Left renal cortex interstitium (tissue), 4 donors: ENCODE results near the gene RUBCN. TPM values are rescaled to one million over a fixed set of nuclear protein-coding genes. Genes with fewer than 3 reads are reported as not detected.
"Not testable (repeated sequence)": the region's sequence is repeated elsewhere in the genome, so short reads cannot be mapped to it uniquely, and the experiment has no call there.

Experiments
- DNase-seq, 4 donors: peaks; one replicate each; pipeline ENCODE4 v3.0.0-alpha.2; 2013; ENCODE audit warnings: low read depth in 4 of 4, low spot score in 2 of 4, missing footprints in 1 of 4
- polyA plus RNA-seq, 4 donors: library from polyadenylated mRNA; unstranded; fragments of 120-200 nt; gene quantifications; one replicate each; pipeline ENCODE4 v1.2.1, GENCODE V29; 2013; ENCODE audit not compliant: insufficient read length in 4 of 4

RUBCN gene
- polyA plus RNA-seq, 4 donors: 8.4 to 17.6 (median 14.0) TPM

- no peak for DNase-seq
Observed at GRCh38 chr3:197687570-197687969, 49.1 kb downstream of the RUBCN start.

GRCh38 chr3:197686899-197687298 lies 49.8 kb downstream of the RUBCN start:
- no peak for DNase-seq

- DNase-seq: no peak
Observed at GRCh38 chr3:197685546-197685945, 51.2 kb downstream of the RUBCN start.

- DNase-seq: no peak
Observed at GRCh38 chr3:197683191-197683590, 53.5 kb downstream of the RUBCN start.

GRCh38 chr3:197682713-197683112 lies 54.0 kb downstream of the RUBCN start:
- no peak for DNase-seq

DNA sequence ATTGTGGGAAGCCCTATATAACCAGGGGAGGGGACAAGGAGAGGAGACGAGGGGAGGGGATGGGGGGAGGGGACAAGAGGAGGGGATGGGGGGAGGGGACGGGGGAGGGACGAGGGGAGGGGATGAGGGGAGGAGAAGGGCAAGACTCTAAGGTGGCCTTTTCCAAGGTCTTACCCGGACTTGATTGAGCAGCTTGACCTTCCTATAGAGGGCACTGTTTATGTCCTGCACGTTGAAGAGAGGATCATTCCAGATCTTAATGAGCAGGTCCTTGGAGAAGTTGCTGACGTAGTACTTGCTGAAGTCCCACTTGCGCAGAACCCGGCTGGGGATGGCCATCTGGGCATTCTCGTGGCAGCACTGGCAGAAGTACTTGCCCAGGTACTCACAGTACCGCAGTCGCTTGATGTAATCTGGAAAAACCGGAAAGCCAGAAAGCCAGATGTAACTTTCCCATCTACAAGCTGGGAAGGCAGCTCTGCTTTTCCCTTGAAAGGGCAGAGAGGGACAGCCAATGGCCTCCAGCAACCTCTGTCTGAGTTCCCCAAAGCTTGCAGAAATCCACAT lies 55.7 kb downstream of the RUBCN start:
- DNase-seq: no peak

DNA sequence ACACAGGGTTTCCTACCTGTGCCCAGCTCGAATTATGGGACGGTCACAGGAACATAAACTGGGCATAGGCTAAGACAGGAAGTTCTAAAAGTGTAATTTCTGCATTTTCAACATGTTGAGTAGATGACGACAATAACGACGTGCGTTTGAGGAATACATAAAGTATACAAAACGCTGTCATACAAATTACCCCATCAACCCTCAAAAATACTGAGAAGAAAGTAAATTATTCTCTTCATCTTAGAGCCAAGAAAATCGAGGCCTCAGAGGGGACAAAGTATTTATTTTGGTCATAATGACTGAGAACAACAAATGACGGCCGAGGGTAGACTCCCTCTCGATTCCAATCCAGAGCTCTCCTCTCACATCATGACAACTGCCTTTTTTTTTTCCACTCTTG lies 60.8 kb downstream of the RUBCN start:
- DNase-seq: no peak

DNA sequence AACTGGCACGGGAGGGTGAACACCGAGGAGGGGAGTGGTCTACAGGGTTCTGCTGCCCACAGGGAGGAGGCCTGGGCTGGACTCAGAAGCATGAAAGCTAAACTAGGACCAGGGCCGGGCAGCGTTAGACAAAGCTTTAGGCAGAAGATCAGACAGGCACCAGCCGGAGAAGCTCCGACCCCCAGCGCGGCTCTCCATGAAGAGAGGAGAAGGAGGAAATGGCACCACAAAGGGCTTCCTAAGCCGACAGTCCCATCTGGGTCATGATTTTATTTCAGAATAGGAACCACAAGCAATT lies 61.2 kb downstream of the RUBCN start:
- no peak for DNase-seq

DNA sequence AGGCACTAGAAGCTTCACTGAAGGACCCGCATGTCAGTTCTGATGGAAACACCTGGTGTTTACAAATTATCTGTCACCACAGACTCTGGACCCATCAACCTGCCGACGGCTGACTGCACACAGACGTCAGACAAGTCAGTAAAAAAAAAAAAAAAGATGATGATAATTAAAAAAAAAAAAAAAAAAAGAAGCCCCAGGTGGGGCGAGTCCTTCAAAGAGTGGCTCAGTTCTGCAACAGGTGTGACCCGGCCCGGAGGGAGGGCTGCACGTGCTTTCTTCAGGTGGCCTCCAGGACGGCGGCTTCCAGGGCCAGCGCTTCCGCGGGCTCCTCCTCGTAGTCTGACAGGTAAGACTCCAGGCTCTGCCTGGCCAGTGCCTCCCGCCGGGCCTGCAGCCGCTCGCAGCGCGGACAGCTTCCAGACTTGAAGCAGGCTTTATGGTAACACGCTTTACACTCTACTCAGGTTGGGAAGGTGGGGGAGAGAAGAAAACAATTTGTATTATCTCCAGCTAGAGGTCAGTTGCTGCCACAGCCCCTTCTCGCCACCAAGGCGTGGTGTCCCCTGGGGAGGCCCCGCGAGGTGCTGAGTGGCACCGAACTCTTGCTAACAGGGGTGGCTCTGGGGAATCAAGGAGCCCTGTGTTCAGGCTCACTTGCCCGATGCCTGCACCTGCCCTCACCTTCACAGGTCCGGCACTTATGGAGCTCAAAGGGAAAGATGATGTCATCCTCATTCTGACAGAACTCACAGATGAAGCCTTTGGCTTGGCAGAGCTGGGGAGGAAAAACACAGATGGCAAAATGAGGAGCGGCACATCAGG lies 61.8 kb downstream of the RUBCN start:
- no peak for DNase-seq

GRCh38 chr3:197673170-197673569 lies 63.5 kb downstream of the RUBCN start:
- DNase-seq: no peak

- DNase-seq: no peak
Observed at GRCh38 chr3:197670361-197670760, 66.3 kb downstream of the RUBCN start.

DNA sequence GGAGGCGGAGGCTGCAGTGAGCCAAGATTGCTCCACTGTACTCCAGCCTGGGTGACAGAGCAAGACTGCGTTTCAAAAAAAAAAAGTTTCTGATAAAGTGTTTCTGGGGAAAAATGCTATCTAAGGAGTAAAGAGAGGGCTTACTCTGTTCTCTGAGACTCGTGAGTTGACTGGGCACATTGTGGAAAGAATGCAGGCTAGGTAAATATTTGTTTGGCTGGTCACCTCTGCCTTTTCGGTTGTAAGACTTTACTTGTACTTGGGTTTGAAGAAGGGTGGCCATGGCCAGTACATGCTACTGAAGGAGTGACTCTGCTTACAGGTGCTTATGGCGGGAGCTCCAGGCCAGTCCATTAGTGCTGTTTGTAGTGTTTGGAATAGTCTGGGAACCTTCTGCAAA lies 68.7 kb downstream of the RUBCN start:
- no peak for DNase-seq

- DNase-seq: not testable (repeated sequence)
Observed at GRCh38 chr3:197667293-197667692, 69.4 kb downstream of the RUBCN start.

DNA sequence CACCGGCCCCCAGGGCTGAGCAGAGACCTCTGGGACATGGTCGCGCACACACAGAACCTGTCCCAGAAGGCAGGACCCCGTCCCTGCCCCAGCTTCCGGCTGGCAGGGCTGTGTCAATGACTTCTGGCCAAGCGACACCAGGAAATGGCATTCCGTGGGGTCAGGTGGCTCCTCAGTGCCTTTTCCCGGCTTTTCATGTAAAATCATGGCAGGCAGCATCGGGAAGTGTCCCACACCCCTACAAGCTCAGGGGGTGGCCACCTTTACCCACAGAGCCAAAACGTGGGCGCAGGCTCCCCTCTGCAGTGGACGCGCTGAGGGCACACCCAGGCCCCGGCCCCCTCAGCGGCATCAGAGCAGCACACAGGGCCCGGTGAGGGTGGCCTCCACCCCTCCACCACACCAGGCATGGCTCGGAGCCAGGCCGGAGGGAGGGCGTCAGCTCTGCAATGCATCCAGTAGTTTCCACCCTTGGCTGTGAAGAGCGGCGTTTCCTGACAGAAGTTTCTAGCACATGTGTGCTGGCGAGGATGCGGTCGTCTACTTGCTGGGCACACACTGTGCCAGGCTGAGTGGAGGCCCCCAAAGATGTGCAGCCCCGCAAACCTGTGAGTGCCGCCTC lies 70.4 kb downstream of the RUBCN start:
- DNase-seq: not testable (repeated sequence)

- not testable (repeated sequence) for DNase-seq
Observed at GRCh38 chr3:197665549-197665948, 71.2 kb downstream of the RUBCN start.

DNA sequence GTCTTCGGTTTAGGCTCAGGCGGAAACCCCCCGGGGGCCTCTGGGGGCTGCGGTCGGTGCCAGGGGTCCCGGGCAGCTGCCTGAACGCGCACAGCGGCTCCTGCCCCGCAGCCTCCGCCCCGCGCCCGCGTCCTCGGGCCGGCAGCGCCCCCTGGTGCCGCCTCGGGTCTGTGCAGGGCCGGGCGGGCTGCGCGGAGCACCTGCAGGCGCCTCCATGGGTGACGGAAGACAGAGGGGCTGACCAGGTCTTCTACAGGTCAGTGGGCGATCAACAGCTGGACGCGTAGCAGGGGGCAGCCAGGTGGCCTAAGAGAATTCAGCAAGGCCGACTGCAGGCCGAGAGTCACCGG lies 71.6 kb downstream of the RUBCN start:
- not testable (repeated sequence) for DNase-seq

DNA sequence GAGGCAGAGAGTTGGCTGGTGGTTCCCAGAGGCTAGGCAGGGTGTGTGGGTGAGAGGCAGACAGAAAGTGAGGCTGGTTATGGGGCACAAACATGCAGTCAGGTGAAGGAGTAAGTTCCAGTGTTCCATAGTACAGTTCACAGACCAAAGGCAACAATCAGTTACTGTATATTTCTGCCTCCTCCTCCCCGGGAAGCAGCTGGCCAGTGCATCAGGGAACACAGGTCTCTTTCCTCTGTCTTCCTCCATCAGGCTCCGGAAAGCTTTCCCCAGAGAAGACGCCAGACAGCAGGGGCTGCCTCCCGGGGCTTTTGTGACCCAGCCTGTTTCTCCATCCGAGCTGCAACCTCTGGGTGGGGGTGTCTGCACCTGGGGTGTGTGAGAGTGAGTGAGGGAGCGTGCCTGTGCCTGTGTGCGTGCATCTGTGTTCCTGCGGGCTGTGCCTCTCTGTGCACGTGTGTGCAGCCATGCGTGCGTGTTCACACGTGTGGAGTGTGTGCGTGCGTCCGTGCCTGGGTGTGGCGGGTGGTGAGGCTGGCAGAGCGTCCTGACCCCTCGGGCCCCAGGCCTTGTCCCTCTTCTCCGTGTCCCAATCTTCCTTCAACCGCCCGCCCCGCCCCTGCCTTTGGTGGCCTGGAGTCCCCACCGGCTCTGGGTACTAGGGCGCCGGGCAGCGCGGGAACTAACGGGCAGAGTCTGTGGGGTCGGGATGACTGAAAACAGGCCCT lies 72.1 kb downstream of the RUBCN start:
- not testable (repeated sequence) for DNase-seq

- not testable (repeated sequence) for DNase-seq
Observed at GRCh38 chr3:197663367-197664140, 73.2 kb downstream of the RUBCN start.

GRCh38 chr3:197662352-197662751 lies 74.4 kb downstream of the RUBCN start:
- DNase-seq: not testable (repeated sequence)

GRCh38 chr3:197661874-197662273 lies 74.8 kb downstream of the RUBCN start:
- not testable (repeated sequence) for DNase-seq
